Measurements from ENCODE around the gene HJV. TPM values are rescaled to one million over a fixed set of nuclear protein-coding genes. Genes with fewer than 3 reads are reported as not detected.
"Not testable (repeated sequence)": the region's sequence is repeated elsewhere in the genome, so short reads cannot be mapped to it uniquely, and the experiment has no call there.

HJV gene, protein sequence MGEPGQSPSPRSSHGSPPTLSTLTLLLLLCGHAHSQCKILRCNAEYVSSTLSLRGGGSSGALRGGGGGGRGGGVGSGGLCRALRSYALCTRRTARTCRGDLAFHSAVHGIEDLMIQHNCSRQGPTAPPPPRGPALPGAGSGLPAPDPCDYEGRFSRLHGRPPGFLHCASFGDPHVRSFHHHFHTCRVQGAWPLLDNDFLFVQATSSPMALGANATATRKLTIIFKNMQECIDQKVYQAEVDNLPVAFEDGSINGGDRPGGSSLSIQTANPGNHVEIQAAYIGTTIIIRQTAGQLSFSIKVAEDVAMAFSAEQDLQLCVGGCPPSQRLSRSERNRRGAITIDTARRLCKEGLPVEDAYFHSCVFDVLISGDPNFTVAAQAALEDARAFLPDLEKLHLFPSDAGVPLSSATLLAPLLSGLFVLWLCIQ
- total RNA-seq = under 1 TPM; 0.13 to 0.15 TPM
- not detected for polyA plus RNA-seq (2013, experiment 1 of 2)
- polyA plus RNA-seq (2013, experiment 2 of 2) = not detected
- long read RNA-seq, experiment 1, partial matches to known transcripts = 1 of 1 reads
- long read RNA-seq, experiment 1, other reads (novel, unspliced or antisense) = 0 of 1 reads
- long read RNA-seq, experiment 2 = 0 reads
- long read RNA-seq, experiment 3, partial matches to known transcripts = 0 of 1 reads
- long read RNA-seq, experiment 3, other reads (novel, unspliced or antisense) = 1 of 1 reads
- long read RNA-seq, experiment 4 = 0 reads

DNA sequence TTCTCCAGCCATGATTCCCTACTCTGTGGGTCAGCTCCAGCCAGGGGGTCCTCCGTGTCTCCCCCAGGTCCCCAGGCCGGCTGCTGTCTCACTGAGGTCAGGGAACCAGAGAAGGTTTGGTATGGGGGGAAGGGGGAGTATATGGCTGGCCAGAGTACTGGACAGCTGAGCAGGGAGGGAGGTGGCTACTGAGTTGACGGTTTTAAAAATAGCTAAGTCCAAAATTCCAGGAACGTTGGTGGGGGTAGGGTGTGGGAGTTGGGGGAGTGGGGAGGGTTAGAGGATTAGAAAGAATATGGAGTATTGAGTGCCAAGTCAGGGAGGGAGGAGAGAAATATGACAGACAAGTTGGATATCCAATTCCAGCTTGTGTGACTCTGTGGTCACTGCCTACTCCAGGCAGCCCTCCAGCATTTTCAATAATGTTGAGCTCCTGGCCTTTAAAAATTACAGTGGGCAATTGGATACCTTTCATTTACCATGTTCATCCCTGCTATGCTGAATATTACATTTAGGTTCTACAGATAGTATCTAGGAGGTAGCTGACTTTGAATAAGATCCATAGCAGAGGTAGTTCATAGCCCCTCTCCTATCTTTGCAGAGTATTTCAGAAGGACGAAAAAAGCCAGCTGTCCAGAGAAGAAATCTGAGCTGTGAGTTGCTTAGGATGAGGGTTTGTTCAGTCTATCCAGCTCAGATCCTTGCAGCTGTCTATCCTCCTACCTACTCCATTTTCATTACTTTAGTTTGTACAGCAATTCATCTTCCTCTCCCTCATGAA, at the start of gene HJV:
HJV (minus strand) TSS at position 114 of the 781 bp plus-strand sequence. CDS start 1,504 bp downstream, outside the sequence.
- H3K9me3 Mint-ChIP-seq = no peaks in the 10 kb centered on the region

DNA sequence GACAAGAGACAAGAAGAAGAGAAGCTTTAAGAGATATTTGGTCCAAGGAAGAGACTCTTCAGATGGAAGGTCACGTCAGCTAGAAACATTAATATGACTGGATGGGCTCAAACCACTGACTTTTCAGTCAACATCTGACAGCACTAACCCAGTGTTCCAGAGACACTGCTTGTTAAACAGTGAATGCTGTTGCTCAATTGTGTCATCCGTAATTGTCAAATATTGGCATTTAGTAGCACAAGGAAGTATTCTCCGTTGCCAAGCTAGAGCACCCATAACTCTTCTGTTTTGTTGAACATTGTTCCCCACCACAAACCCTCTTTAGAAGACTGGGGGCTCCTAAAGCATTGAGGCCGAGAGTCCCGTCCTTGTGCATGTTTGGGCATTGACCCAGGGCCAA, 37.6 kb upstream of the HJV start:
- not testable (repeated sequence) for H3K36me3 ChIP-seq (ENCODE audit: control insufficient read depth, insufficient read depth, low read length); H3K36me3 Mint-ChIP-seq (ENCODE audit: low read depth)

More for the DNA sequence above, at the start of gene HJV:
- TF ChIP-seq, protein P1, sequence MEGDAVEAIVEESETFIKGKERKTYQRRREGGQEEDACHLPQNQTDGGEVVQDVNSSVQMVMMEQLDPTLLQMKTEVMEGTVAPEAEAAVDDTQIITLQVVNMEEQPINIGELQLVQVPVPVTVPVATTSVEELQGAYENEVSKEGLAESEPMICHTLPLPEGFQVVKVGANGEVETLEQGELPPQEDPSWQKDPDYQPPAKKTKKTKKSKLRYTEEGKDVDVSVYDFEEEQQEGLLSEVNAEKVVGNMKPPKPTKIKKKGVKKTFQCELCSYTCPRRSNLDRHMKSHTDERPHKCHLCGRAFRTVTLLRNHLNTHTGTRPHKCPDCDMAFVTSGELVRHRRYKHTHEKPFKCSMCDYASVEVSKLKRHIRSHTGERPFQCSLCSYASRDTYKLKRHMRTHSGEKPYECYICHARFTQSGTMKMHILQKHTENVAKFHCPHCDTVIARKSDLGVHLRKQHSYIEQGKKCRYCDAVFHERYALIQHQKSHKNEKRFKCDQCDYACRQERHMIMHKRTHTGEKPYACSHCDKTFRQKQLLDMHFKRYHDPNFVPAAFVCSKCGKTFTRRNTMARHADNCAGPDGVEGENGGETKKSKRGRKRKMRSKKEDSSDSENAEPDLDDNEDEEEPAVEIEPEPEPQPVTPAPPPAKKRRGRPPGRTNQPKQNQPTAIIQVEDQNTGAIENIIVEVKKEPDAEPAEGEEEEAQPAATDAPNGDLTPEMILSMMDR (conservative IDR thresholded peaks at IDR 0.05) = no peak
- Mint-ChIP-seq H3K4me3 (no peak within 1 kb of the TSS), H3K27ac (no peak within 1 kb of the TSS), H3K36me3 (ENCODE audit: low read depth) (no peaks in the 10 kb centered on the region), H3K4me1 (peaks cover 16% of the 10 kb centered on the region), H3K27me3 (ENCODE audit: insufficient read depth) (peaks cover 64% of the 10 kb centered on the region)
- 87 to 93% methylated on average over 3 to 5 of the region's 5 CpGs for WGBS, 2 experiments (ENCODE audit: insufficient coverage in 1 of 2, insufficient read length in 1 of 2)
- Histone ChIP-seq H3K4me1 (ENCODE audit: control insufficient read depth, insufficient read depth, low read length) (no peaks in the 10 kb centered on the region), H3K27me3 (ENCODE audit: control insufficient read depth, insufficient read depth, low read length, poor library complexity, severe bottlenecking) (peaks cover 54% of the 10 kb centered on the region), H3K9ac (ENCODE audit: extremely low read depth, low read length, poor library complexity, severe bottlenecking) (no peak within 1 kb of the TSS), H3K36me3 (ENCODE audit: control insufficient read depth, insufficient read depth, low read length) (no peaks in the 10 kb centered on the region), H3K27ac (ENCODE audit: low read depth, low read length) (no peak within 1 kb of the TSS), H3K4me3 (ENCODE audit: low read length) (no peak within 1 kb of the TSS), H3K9me3 (ENCODE audit: control insufficient read depth, low read length) (no peaks in the 10 kb centered on the region)
- DNase-seq = no peak

DNA sequence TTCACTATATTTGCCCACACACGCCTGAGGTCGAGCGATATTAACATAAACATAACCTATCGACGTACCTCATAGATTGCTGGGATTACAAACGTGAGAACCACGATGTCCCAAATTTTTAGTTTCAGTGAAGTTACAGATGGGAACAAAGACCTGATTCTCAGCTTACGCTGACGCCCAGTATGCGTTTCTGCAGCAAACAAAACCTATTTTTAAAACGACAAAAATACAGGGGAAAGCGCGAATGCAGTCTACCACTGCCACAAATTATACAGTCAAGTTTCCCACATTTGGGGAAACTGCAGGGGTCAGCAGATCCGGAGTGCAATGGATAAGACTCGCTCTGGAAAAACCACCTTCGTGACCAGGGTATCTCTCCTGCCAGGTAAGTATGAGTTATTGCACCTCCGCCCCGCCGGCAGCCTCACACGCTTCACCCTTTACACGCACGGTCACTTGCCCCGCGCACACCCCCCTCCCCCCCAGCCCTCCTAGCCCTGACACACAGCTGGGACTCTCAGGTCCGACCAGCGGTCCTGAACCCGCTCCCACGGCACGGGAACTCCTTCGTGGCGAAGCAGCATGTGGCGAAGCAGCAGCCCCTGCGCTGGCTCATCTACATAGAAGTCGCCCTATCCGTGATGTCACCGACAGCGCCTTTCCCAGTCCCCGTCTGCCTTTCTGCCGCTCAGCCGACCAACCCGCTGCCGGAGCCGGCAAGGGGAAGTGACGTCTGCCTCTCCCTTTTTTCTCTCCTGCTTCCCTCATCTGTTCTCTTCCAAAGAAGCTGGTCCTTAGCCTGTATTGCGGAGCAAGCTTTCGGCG, 30.5 kb upstream of the HJV start:
- H3K4me1 Mint-ChIP-seq; H3K9me3 Mint-ChIP-seq; H3K36me3 ChIP-seq (ENCODE audit: control insufficient read depth, insufficient read depth, low read length); H3K27me3 ChIP-seq (ENCODE audit: control insufficient read depth, insufficient read depth, low read length, poor library complexity, severe bottlenecking); H3K4me1 ChIP-seq (ENCODE audit: control insufficient read depth, insufficient read depth, low read length); H3K27me3 Mint-ChIP-seq (ENCODE audit: insufficient read depth); H3K9me3 ChIP-seq (ENCODE audit: control insufficient read depth, low read length); H3K36me3 Mint-ChIP-seq (ENCODE audit: low read depth): not testable (repeated sequence)
- 6 to 7% methylated on average over 11 to 47 of the region's 47 CpGs for WGBS, 2 experiments (ENCODE audit: insufficient coverage in 1 of 2, insufficient read length in 1 of 2)
- H3K9ac ChIP-seq (ENCODE audit: extremely low read depth, low read length, poor library complexity, severe bottlenecking) = peak overlapping the region; percentile 51
- Mint-ChIP-seq H3K4me3 (peak overlapping the region; percentile 56), H3K27ac (peak overlapping the region; percentile 100)
- peak overlapping the region; percentile 69 for H3K4me3 ChIP-seq (ENCODE audit: low read length)
- peak; percentile 94 for DNase-seq
- peak overlapping the region; percentile 91 for H3K27ac ChIP-seq (ENCODE audit: low read depth, low read length)

More for the DNA sequence above, 37.6 kb upstream of the HJV start:
- H3K9me3 ChIP-seq (ENCODE audit: control insufficient read depth, low read length); H3K9me3 Mint-ChIP-seq; DNase-seq; H3K4me1 Mint-ChIP-seq; H3K27me3 ChIP-seq (ENCODE audit: control insufficient read depth, insufficient read depth, low read length, poor library complexity, severe bottlenecking); H3K9ac ChIP-seq (ENCODE audit: extremely low read depth, low read length, poor library complexity, severe bottlenecking); H3K27ac Mint-ChIP-seq; H3K27me3 Mint-ChIP-seq (ENCODE audit: insufficient read depth); H3K4me3 ChIP-seq (ENCODE audit: low read length); H3K27ac ChIP-seq (ENCODE audit: low read depth, low read length); H3K4me1 ChIP-seq (ENCODE audit: control insufficient read depth, insufficient read depth, low read length); H3K4me3 Mint-ChIP-seq: not testable (repeated sequence)
- 94 to 100% methylated on average over 2 to 3 of the region's 5 CpGs for WGBS, 2 experiments (ENCODE audit: insufficient coverage in 1 of 2, insufficient read length in 1 of 2)

Data from endodermal cell (in vitro differentiated cells).